ENCODE data around the gene OSBPL1A.

The OSBPL1A gene

DNA sequence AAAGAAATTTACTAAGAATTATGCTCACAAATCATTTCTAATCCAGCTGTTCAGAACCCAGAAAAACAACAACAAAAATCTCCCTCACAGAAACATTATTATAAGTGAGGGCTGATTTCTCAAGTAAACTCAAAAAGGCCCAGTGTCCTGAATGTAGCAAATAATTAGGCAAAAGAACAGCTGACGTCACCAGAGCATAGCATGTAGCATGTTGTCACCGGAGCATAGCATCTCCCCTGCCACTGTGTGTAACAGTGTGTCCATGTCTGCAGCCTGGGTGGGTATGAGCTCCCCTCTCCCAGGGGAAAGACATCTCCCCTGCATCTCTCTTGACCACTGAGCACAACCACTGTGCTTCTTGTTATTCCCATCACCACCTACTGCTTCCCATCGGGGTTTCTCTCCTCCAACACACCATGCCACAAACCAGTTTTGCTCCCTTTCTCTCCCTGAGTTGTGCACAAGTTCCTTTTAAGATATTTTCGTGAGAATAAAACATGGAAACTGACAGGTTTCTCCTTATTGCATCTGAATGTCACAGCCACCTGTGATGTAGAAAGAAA, 132.0 kb downstream of the OSBPL1A start:
- no peak for DNase-seq

DNA sequence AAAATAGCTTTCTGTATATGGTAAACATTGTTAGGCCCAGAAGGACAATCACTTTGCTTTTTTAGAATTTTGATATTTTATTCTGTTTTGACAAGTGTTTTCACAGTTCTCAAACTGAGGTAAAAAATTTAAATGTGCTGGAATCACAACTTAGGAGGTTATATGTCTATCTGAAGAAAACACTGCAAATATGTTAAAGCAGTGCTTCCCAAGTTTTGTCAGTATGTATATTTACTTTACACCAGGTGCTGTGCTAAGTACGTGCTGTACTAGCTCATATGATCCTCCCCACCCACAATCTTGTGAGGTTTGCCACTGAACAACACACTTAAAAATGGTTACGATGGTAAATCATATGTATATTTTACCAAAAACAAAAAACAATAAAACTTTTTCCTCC, 134.6 kb downstream of the OSBPL1A start:
- DNase-seq: no peak

DNA sequence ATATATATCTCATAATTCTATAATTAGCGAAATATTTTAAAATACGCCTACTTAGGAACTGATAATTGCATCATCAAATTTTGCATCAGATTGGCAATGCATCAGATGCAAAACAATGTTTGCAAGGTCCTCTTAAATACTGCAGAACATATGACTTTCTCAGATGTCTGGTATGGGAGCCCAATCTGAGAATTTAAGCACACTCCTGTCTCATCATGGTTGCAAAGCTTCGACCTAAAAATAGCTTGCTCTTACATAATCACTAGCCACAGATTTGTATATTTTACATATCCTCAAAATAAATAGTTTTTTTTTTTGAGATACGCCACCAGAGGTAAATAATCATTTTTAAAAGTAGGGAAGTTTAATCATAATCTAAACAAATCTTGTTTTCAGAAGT, 135.5 kb downstream of the OSBPL1A start:
- peak; percentile 25 for DNase-seq

DNA sequence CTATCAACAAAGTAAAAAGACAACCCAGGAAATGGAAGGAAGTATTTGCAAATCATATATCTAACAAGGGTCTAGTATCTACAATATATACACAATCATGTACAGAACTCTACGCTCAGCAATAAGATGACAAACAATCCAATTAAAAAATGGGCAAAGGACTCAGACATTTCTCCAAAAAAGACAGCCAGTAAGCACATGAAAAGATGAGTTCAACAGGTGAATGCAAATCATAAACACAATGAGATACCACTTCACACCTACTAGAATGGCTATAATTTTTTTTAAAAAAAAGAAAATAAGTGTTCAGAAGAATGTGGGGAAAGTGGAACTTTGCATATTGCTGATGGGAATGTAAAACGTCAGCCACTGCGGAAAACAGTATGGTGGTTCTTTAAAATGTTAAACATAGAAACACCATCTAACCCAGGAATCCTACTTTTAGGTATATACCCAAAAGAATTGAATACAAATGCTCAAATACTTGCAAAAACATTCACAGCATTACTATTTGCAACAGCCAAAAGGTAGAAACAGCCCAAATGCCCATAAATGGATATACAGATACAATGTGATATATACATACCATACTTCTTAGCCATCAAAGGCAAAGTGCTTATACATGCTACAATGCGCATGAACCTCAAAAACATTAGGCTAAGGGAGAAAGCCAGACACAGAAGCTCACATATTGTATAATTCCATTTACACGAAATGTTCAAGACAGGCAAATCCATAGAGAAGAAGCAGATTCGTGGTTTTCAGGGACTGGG, 137.6 kb downstream of the OSBPL1A start:
- peak; percentile 56 for DNase-seq

DNA sequence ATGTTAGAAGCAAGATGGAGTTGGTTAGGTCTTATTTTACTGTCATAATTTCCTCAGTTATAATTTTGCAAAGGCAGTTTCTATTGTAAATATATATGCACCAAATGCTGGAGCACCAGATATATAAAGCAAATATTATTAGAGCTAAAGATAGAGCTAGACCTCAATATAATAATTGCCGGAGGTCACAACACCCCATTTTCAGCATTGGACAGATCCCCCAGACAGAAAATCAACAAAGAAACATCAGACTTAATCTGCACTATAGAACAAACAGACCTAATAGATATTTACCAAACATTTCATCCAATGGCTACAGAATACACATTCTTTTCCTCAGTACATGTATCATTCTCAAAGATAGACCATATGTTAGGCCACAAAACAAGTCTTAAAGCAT, 143.6 kb downstream of the OSBPL1A start:
- DNase-seq: no peak

DNA sequence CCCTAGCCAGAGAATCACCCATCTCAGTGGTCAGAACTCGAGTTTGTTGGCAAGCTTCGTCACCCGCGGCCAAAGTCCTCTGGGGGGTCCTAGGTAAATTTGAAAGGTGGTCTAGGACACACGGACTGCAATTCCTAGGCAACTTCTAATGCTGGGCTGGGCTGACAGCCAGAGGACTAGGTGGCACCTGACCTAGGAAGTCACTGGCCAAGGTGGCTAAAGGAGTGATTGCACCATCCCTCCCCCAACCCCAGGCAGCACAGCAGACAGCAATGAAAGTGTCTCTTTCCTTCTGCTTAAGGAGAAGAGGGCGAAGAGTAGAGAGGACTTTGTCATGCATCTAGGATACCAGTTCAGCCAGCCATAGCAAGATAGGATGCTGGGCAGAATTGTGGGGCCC, 147.9 kb downstream of the OSBPL1A start:
- no peak for DNase-seq

DNA sequence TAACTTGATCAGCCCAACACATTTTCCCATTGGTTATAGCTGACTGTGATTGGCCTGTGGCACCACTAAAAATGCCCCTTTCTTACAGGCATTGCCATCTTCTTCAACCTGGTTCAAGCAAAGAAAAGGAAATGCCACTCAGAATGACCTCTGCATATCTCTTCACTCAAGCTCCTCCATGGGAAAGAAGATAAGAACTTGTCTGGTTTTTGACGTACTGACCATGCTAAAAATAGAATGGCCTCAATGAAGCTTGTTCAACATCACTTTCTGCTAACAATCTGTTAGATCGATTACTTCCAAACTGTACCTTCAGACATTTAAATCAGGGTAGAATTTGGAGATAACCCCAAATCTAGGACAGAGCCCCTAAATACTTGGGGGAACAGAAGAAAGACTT, 149.3 kb downstream of the OSBPL1A start:
- DNase-seq: no peak

DNA sequence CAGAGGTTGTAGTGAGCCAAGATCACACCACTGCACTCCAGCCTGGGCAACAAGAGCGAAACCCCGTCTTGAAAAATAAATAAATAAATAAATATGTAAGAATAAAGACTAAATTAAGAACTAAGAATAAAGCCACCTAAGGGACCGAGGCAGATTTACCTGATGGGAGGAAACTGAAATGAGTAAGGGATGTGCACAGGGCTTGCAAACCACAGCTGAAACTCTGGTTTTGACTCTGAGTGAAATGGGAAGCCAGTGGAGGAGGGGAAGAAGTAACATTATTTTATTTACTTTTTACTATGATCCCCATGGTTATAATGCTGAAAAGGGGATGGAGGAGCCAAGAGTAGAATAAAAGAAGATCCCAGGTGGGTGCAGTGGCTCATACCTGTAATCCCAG, 151.5 kb downstream of the OSBPL1A start:
- DNase-seq: no peak

DNA sequence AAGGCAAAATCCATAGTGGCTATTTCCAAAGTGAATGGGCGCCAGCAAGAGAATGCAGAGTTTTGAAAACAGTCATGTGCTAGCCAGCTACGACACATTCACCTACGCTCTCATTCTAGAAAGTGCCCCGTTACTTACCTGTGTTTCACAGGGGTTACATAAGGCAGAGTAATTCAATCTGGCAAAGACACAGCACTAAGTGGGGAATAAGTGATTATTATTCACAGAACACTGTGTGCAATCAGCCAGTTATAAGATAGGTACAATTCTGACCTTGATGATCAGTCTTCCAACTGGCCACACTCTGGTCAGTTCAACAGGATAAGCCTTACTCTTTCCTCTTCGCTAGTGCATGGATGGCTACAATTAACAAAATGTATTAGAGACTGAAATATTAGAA, 152.9 kb downstream of the OSBPL1A start:
- no peak for DNase-seq

DNA sequence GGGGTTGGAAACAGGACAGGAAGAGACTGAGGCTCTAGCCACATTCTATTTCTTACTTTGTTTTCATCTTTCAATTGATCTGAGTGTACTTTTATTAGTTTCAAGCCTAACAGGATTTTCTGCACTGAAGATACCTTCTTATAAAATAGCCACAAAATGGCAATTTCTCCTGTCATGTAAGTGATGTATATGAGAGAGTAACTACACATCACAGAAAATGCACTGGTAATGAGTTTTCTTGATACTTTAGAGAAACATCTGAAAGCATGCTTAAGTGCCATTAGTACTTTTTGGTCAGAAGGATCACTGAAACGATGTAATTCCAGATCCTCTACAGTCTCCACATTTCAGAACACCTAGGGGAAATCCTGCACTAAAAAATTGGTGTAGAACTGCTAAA, 153.9 kb downstream of the OSBPL1A start:
- DNase-seq: no peak

DNA sequence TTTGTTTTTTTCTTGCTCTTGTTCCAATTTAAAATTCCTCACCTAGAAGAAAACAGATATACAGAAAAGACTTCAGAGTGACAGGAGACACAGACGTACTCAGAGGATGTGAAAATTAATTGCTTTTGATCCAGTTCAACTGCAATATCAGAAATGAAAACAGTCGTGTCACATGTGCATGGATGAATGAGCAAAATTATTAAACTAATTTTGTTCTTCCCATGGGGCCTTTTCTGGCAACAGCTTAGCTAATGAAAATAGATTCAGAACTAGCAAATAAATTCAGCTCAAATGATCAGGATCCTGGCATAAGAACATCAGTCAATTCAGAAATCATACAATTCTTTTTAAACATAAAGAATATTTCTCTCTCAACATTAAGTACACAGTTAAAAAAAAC, 158.3 kb downstream of the OSBPL1A start:
- DNase-seq: no peak

DNA sequence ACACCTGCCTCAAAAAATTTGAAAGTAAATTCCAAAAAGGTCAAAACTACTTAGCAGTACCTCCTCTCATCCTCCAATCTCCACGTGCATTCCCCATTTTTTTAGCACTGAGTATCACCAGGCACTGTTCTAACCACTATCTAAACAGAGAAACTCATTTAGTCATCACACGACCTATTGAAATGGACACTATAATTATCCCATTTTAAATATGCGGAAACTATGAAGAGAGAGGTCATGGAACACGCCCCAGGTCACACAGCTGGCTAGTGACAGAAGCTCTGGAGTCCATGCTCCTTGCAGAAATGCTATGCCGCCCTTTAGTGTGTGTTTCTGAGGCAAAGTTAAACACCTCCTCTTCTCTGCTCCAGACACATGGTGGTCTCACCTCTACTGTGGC, 159.2 kb downstream of the OSBPL1A start:
- no peak for DNase-seq

DNA sequence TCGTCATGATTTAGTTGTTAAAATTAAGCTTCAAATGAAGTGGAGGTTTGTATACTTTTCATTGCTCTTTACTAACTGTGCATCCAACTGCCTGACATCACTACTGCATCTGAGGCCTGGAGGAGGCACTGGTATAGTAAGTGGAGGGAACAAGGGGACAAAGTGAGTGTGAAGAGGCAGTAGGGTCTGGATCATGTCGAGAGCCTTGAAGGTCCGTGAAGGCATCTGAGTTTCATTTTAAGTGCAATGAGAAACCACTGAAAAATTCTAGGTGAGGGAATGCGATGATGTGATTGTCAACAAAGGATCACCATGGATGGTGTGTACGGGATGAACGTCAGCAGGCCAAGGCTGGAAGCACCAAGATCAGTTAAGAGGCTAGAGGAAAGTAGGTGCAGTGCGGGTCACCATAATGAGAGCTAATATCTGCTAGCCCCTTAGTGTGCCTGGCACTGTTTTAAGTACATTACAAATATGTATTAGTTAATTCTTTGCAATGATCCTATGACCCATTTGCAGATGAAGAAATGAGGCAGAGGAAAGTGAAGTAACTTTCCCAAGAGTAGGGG, 162.7 kb downstream of the OSBPL1A start:
- no peak for DNase-seq

DNA sequence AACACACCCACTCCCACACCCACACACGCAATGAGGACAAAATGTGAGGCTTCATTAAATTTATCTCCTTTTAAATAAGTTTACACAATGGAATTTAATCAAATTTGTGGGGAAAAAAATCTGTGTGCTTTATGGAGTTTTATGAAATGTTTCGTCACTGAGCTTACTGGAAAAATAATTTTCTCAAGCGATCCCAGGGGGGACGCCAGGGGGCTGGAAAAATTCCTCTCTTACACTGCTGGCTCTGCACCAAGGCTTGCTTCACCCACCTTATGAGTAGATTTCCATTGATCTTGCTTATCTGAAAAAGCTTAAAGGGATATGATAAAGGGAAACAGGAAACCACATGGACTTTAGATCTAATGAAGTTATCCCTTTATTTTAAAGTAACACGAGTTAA, 163.3 kb downstream of the OSBPL1A start:
- DNase-seq: no peak

DNA sequence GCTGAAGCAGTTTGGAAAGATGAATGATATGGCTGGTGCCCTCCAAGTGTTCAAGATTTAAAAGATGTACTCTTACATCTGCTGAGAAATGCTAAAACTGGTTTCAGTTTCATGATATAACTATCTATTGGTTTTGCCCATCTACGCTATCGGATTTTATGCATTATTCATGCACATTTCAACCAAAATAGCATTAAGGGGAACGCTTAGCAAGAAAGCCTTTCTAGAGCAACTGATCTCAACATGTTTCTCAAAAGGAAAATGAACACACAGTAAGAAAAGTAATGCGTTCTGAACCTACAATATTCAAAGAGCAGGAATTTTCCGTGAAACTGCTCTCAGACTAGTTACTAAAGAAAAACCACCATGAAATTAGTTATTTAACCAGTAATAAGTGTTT, 164.8 kb downstream of the OSBPL1A start:
- DNase-seq: no peak

DNA sequence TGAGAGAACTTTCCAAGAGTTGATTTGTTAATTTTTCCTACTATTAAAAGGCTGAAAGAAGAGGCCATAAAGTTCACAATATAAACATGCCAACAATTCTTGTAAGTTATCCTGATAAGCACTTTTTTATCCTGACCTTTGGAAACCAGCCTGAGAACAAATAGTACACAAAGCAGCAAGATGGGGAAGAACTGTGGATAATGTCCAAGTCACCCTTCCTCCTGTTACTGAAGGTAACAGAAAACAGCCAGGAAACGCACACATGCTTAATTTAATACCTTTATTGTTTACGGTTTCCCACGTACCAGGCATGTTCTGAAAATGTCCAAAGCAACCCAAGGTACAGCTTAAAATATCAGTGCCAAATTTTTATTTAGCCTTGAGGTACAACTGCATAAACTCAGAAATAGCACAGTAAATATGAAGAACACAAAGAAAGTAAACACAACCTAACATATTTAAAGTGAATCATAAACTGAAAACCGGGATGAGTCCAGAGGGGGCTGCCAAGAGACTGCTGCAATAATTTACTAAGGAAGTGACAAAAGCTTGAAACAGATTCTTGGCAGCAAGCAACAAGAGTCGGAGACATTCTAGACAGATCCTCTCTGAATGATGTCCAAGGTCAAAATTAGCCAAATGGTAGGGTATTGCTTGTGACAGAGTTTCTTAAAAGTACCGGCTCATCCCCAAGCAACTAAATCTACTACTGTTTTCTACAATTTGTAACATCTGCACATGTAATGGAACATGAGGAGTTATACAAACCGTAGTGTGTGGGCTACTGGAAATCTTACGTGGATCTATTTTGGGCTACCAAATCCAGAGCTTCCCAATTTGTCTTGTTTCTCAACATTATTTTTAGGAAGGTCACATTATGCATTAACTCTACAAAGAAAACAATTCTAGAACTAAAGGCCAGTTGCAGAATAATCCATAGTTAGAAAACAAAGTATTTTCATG, 165.6 kb downstream of the OSBPL1A start:
- peak; percentile 39 for DNase-seq

DNA sequence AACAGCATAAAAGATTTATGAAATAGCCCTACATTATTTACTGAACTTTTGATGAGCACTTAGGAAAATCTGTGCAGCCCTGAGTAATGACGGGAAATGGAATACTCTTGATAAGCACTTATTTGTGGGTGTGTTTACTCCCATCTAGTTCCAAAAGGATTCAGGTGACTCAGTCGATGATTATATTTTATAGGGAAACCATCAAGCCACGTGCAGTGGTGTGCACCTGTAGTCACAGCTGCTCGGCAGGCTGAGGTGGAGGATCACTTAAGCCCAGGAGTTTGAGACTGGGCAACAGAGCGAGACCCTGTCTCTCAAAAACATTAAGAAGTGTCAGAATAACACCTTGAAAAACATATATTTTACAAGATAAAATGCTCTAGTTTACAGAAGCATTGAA, 166.9 kb downstream of the OSBPL1A start:
- DNase-seq: no peak

DNA sequence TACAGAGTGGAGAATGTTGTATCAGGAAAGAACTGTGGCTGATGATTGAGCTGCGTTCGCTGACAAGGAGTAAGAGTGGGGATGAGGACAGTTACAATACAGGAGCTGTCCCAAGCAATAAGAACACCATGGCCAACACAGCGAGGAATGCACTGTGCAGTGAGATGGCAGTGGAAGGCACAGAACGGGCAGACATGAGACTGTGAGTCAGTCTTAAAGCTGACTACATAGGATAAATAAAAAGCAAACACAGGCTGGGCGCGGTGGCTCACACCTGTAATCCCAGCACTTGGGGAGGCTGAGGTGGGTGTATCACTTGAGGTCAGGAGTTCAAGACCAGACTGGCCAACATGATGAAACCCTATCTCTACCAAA, 169.0 kb downstream of the OSBPL1A start:
- no peak for DNase-seq

DNA sequence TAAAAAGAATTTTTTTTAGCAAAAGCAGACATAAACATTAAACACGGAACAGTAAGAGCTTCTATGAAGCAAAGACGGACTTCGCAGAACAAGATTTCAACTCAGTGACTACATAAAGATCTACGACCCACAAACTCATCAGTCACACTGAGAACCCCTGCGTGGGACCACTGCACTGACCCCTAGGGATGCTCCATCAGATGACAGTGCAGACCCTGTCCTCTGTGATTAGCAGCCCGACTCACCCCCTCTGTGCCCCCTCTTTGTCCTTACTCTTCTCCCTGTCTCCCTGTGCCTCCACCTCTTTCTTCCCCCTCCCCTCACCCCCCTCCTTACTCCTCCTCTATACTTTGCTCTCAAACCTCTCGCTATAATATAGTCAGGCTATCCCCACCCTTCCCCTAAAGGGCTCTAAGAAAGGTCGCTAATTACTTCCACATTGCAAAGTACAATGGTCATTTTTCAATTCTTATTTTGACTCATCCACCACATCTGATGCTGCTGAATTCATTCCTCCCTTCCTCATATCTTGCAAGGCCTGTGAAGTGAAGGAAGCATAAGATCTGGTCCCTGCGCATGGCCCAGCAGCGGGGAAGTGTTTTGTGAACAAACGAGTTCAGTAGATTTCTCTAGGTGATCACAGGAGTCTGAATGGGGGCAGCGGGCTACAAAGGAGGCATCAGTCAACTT, 169.5 kb downstream of the OSBPL1A start:
- peak; percentile 48 for DNase-seq

DNA sequence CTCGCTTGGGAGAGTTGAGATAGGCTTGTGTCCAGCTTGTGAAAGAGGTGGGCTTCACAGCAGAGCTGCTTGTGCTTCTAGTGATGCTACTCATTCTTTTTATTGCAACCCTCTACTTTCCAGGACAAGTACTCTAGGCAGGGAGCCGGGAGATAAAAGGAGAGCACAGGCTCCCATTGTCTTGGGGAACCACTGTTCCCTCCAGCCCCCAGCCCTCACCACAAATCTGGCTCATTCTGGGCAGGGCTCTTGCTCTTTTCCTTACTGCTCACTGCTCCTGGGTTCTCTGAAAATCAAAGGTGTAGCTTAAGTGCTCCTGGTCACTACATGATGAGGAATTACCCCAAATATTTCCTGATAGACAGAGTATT, 177.3 kb downstream of the OSBPL1A start:
- DNase-seq: no peak

DNA sequence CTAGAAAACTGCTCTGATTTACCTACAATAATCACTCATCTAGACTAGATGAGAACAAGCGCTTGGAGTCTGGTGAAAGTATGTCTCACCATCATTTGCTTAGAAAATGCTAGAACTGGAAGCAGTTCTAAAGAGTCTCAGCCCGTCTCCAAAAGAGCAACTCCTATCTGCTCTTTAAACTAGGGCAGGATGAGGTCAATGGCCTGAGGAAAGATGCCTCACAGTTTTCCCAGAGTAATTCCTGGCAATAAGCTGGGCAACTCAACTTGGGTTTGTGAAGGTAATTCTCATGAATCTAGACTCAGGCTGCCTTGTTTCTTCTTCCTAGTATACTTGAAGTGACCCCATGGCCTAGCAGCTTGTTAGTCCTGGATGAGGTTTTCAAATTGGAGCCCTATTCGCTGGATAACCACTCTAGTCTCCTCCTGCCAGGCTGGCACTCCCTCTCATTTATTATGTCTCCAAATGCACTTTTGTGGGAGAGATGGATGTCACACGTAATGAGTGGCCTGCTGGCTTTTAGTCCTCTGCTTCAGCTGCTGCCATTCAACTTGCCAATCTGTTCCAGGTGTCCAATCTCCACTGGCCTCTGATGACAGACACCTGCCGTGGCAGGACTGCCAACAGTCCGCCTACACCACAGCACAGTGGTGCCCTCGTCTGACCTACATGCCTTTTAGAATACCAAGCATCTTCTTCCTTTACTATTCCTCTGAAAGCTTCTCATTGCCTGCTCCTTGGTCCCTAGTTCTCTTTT, 177.9 kb downstream of the OSBPL1A start:
- DNase-seq: no peak

DNA sequence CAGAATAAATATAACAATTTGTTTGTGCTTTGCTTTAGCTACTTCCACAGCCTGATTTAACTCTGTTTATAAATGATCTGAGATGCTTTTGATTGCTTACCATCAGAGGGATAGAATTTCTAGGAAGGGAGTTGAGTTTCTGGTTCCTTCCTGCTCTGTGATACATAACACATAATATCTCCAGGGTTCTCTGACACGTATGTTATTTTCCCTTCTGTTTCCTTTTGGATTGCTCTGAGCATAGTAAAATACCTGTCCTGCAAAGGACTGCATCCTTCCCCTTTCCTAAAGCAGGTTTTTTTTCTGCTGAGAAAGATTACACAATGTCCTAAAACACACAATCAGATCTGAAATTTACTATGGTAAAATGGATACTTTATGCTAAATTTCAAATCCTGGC, 182.7 kb downstream of the OSBPL1A start:
- DNase-seq: no peak
